ENCODE results near the gene VCX2.
"Not testable (repeated sequence)": the region's sequence is repeated elsewhere in the genome, so short reads cannot be mapped to it uniquely, and the experiment has no call there.

Gene VCX2

GRCh38 chrX:8171169-8171568, at the start of gene VCX2:
TSS of gene VCX2 (minus strand) at chrX:8171267. CDS start at chrX:8170643, 624 bp downstream.
- DNase-seq (ENCODE audit: low read depth in 2 of 3, low spot score in 1 of 3) = not testable (repeated sequence)

DNA sequence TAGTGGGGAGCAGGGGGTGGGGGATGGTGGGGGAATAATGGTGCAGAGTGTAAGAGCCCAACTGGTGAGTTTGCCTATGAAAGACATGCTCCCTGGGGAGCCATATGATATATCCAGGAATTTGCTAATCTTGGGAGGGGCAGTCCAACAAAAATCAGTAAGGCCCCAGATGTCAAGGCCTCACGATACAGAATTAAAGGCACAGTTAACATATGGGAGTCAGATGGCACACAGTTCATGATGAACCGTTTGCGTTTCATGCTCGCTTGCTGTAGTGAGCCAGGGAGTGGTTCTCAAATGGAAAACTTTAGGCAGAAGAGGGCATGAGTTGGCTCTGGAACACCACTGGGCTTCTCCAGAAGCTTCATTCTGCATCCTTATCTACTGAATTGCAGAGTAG, 33.9 kb upstream of the VCX2 start:
- no peak for DNase-seq (ENCODE audit: low read depth in 2 of 3, low spot score in 1 of 3)

- no peak for DNase-seq (ENCODE audit: low read depth in 2 of 3, low spot score in 1 of 3)
Observed at GRCh38 chrX:8204169-8204935, 33.3 kb upstream of the VCX2 start.

DNA sequence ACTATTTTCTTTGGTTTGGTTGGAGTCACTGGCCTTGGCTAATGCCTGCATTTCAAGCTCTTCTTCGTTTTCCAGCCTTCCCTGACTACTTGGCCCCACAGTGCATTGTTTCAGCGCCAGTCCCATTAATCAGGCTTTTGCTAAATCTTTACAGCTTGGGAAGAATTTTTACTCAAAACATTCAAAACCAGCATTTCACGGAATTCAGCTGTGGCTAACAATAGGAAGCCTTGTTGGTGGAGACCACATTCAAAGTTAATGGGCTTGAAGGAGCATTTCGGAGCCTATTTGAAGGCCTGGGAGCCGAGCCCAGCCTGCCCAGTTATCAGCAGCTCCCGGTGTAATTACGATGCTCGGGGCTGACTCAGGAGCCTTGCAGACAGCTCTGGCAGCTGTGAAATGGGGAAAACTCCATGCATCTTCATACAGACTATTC, 30.8 kb upstream of the VCX2 start:
- no peak for DNase-seq (ENCODE audit: low read depth in 2 of 3, low spot score in 1 of 3)

GRCh38 chrX:8196776-8197175, 25.7 kb upstream of the VCX2 start:
- DNase-seq (ENCODE audit: low read depth in 2 of 3, low spot score in 1 of 3) = no peak

GRCh38 chrX:8194216-8194615, 23.1 kb upstream of the VCX2 start:
- no peak for DNase-seq (ENCODE audit: low read depth in 2 of 3, low spot score in 1 of 3)

GRCh38 chrX:8192276-8192675, 21.2 kb upstream of the VCX2 start:
- no peak for DNase-seq (ENCODE audit: low read depth in 2 of 3, low spot score in 1 of 3)

GRCh38 chrX:8191022-8191421, 20.0 kb upstream of the VCX2 start:
- DNase-seq (ENCODE audit: low read depth in 2 of 3, low spot score in 1 of 3) = no peak

DNA sequence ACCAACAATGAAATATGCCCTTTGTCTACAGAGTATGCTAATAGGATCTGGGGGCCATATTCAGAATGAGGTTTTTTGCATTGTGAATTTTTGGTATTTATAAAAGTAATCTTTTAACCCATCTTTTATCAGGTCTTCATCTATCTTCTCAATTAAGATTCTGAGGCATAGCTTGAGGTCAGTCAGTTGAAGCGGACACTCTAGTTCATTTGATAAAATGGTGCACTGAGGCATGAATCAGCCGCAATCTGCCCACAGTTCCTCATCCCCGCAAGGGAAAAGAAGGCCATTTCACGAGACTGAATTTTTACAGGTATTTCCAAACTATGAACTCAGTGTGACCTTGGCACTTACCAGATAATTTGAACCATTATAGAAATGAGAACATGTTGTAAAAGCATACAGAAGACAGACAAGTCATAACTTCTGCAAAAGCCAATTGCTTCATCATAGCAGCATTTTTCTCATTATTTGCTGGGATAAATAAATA, 19.3 kb upstream of the VCX2 start:
- DNase-seq (ENCODE audit: low read depth in 2 of 3, low spot score in 1 of 3) = no peak

DNA sequence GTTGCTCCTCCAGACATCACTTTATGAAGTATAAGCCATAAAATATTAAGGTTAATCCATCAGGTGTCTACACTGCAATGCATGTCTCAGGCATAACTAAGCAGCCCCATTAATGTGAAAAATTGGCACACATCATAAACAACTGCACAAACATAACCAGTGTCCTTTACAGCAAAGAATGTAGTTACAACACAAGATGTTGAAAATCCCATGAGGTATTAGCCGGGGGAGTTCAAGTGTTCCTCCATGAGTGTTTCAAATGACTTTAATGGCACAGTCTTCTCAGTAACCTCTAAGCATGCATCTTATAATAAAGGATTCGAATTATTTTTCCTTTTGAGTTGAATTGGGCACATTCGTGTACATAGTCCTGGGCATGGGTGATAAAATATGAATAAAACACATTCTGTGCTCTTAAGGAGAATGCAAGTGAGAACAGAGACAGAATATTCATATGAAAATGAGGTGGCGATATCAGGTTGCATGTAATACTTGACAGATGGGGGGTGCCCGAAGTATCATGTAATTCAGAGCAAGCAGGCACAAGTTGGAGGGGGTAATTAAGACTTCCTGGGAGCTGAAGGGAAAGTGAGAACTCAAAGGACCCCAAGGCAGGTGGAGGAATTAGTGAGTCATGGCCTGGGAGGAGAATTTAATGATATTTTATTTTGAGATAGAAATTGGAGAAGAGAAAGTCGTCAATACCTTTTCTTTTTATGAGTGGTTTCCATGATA, 18.2 kb upstream of the VCX2 start:
- no peak for DNase-seq (ENCODE audit: low read depth in 2 of 3, low spot score in 1 of 3)

DNA sequence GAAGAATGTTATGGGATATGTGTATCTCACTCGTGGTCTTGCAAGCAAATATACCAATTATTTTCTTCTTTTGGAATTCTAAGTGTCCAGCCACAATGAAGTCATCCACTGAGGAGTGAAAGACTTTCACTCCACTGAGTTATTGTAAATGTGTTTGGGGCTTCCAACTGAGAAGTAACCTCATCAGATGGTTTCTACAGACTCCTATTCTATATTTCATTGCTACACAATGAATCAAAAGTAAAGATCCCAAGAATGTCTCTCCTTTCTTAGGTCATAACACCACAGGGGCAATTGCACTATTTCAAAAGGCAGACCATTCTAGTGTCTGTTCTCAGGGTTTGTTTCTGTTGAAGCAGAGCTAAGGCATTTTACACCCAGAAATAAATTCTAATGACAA, 12.3 kb upstream of the VCX2 start:
- DNase-seq (ENCODE audit: low read depth in 2 of 3, low spot score in 1 of 3) = no peak

DNA sequence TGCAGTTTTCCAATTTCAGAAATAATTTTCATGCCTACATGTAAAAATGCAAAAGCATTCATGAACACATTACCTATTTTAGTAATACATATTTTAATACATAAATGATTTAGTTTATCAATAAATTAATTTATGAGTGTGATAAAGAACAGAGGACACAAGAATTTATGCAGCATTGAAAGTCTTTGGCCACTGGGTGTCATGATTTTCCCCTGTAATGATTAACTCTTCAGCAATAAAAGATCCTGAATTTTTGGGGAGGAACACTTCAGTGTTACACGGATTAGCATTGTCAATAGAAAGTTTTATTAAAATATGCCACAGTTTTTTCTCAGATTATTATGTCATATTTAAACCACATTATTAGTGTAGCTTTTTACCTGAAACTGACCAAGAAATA, 8.6 kb upstream of the VCX2 start:
- no peak for DNase-seq (ENCODE audit: low read depth in 2 of 3, low spot score in 1 of 3)

DNA sequence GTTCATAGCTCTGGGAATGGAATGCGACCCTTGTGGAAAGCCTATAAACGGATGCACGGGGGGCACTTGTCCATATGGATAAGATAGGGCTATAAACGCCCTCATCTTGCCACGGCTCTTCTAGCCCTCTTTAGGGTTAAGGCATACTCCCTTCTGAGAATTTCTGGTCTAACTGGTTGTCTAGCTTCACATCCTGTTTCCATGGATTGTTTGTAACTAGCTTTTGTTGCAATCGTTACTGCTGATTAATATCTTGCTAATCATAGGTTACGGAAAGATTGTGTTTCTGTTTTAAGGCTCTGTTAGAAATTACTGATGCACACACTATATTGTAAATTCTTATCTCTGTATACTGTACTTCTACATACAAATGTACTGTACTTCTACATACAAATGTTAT, 17.1 kb downstream of the VCX2 start:
- DNase-seq (ENCODE audit: low read depth in 2 of 3, low spot score in 1 of 3) = not testable (repeated sequence)

DNA sequence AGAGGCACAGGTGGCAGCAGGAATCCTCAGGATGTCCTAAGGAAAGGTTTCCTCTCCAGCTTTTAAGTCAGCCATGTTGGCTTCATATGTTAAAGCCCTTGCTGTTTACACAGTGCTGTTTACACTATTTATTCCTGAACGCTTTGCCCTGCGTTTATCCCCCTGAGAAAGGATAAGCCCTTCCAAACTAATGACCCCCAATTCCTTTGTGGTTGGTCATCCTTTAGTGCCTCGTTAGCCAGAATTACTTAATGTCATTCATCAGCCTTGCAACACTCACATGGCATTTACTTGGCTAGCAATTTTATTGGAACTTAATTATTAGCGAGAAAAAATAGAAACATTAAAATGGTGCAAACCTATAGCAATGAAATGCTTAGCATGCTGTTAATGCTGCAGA, 23.8 kb downstream of the VCX2 start:
- DNase-seq (ENCODE audit: low read depth in 2 of 3, low spot score in 1 of 3) = no peak

DNA sequence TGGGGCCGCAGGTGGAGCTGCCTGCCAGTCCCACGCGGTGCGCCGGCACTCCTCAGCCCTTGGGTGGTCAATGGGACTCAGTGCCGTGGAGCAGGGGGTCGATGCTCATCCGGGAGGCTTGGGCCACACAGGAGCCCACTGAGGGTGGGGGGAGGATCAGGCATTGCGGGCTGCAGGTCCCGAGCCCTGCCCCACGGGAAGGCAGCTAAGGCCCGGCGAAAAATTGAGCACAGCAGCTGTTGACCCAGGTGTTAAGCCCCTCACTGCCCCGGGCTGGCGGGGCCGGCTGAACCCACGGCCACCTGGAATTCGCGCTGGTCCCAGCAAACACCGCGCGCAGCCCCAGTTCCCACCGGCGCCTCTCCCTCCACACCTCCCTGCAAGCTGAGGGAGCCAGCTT, 26.1 kb downstream of the VCX2 start:
- no peak for DNase-seq (ENCODE audit: low read depth in 2 of 3, low spot score in 1 of 3)

GRCh38 chrX:8141896-8142295, 29.2 kb downstream of the VCX2 start:
- DNase-seq (ENCODE audit: low read depth in 2 of 3, low spot score in 1 of 3) = no peak

DNA sequence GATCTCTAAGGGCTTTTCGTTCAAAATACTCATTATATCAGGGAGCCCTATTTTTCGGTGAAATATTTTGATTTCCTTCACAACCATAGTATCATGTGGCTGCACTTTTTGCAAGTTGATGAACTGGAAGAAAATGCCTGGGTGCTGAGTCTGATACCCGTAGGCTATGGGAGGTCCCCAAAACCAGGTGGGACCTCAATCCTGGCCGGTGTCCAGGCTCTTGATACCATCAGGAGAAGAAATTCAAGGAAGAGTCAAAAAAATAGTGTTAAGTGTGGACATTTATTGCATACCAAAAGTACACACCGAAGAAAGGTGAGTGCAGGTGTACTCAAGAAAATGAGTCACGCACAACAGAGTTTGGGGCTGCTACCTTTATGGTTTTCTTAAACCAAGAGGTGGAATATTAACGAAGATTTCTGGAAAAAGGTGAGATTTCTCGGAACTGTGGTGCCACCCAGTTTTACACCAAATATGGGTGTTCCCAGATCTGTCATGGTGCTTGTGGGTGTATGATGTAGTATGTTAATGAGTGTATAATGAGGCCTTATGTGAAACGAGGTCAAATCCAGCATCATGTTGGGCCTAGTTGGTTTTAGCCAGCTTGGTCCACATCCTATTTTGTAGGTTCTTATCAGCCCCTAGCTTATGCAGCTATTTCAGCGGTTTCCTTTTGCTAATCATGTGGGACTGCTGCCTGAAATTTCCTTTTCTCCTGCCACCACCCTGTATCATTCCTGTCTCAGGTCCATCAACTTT, 29.9 kb downstream of the VCX2 start:
- DNase-seq (ENCODE audit: low read depth in 2 of 3, low spot score in 1 of 3) = no peak

DNA sequence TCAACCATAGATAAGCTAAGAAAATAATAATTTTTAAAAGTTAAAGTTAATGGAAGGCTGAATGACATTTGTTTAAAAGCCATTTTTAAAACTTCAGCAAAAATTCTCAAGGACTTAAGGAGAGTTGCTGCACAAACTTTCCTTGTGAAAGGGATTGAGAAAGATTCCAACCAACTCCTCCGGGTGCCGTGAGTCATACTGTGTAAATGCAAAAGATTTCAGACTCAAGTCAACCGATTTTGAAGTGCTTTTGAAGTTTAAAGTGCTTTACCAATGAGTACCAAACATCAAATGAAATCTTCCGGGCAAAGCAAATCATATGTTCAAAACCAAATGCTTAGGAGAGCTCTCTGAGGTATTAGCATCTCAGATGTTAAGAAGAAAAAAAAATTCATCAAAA, 31.4 kb downstream of the VCX2 start:
- DNase-seq (ENCODE audit: low read depth in 2 of 3, low spot score in 1 of 3) = no peak

DNA sequence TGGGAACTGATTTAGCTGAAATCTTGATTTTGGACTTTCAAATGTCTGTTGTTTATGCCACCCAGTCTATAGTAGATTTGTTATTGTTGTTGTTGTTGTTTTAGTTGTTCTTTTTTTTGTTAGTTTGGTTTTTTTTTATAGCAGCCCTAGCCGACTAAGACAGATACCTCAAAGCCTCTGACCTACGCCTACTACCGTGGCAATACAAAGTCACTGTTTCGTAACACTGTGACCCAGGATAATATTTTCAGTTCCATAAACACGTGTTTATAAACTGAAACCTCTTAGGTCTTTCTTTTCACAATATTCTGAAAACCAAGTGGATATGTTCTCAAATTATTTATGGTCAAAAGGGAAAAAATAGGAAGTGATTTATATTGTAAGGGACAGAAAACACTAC, 32.8 kb downstream of the VCX2 start:
- DNase-seq (ENCODE audit: low read depth in 2 of 3, low spot score in 1 of 3) = no peak

- no peak for DNase-seq (ENCODE audit: low read depth in 2 of 3, low spot score in 1 of 3)
Observed at GRCh38 chrX:8126648-8127047, 44.4 kb downstream of the VCX2 start.

- DNase-seq (ENCODE audit: low read depth in 2 of 3, low spot score in 1 of 3) = no peak
Observed at GRCh38 chrX:8126092-8126491, 45.0 kb downstream of the VCX2 start.

DNA sequence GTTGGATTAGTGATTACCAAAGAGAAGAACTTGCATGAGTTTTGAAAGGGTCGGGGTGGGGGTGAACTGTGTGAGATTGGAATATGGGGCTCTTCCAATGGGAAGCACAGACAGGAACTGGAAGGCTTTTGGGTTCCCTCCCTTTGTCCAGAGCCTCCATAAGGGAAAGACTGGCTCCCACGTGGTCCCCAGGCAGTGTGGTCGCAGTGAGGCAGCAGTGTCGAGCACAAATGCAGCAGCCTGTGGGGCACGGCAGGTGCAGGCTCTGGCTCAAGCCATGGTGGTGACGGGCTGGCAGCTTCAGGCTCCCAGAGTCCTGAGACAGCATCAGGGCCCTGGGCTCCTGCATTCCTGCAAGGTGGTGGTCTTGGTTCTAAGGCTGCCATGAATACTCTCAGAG, 45.5 kb downstream of the VCX2 start:
- DNase-seq (ENCODE audit: low read depth in 2 of 3, low spot score in 1 of 3) = no peak
